HCT116 (cell line): ENCODE data around the gene CAMK1D. TPM values are rescaled to one million over a fixed set of nuclear protein-coding genes. Genes with fewer than 3 reads are reported as not detected.

Experiments used
- ATAC-seq: fragments of 200-7000 bp; cut with Tn5 transposase; 2 replicates; pipeline ENCODE4 v1.9.1; 2020; ENCODE audit warnings: mild to moderate bottlenecking, moderate library complexity
- BruUV-seq: library from RNA; stranded (reverse); fragments of 400-500 nt; replicated peaks from 2 replicates; lab custom pipeline; 2021; lab: Mats Ljungman, UMichigan
- CTCF ChIA-PET: fragments of 300-600 bp; sonication (Branson Sonifier 250); formaldehyde crosslinking; loops from one replicate; lab custom pipeline; 2021; ENCODE audit warnings: antibody characterized with exemption; lab: Charles Lee
- POLR2A ChIA-PET: fragments of 300-600, 350-600 bp; sonication (Branson Sonifier 250); formaldehyde crosslinking; loops from one replicate; lab custom pipeline; 2021; ENCODE audit warnings: antibody characterized with exemption; lab: Charles Lee
- RAD21 ChIA-PET, 2 experiments: fragments of 300-600 bp; sonication (Branson Sonifier 250); formaldehyde crosslinking; loops; one replicate each; lab custom pipeline; 2023; ENCODE audit warnings: low total read pairs in 2 of 2; ENCODE audit not compliant: uncharacterized antibody in 2 of 2, unreplicated experiment in 2 of 2, low non-redundant PET in 1 of 2; lab: Charles Lee
- DNase-seq: peaks from one replicate; pipeline ENCODE4 v3.0.0-alpha.2; 2010; ENCODE audit warnings: low read depth, low spot score
- H2AFZ ChIP-seq: fragments of 200-600 bp; shearing (Covaris generic), sonication (generic); 2 replicates; pipeline ENCODE4 v1.6.1; 2017; ENCODE audit warnings: low read depth, mixed run types, mixed read lengths, antibody characterized with exemption, low read length; ENCODE audit not compliant: poor library complexity, severe bottlenecking
- H3K27ac ChIP-seq: 2 replicates; pipeline ENCODE4 v1.5.1; 2012; ENCODE audit warnings: low read depth, low read length
- H3K27me3 ChIP-seq: fragments of 200-600 bp; sonication (generic); 2 replicates; pipeline ENCODE4 v1.6.1; 2016; ENCODE audit warnings: mixed run types, low read length, mixed read lengths; ENCODE audit not compliant: insufficient read depth
- H3K36me3 ChIP-seq, 2 experiments: fragments of 200-500 bp in 1 of 2; fragments of 200-600 bp in 1 of 2; sonication (Bioruptor generic) in 1 of 2; sonication (generic) in 1 of 2; 2 replicates each; pipeline versions ENCODE4 v1.5.1 to v1.6.1; 2014 to 2016; ENCODE audit warnings: low read length in 2 of 2, inconsistent platforms in 1 of 2, mixed read lengths in 1 of 2, mixed run types in 1 of 2; ENCODE audit not compliant: insufficient read depth in 2 of 2, control insufficient read depth in 1 of 2
- H3K4me1 ChIP-seq, 2 experiments: fragments of 200-600 bp in 1 of 2; sonication (generic) in 1 of 2; 2 replicates each; pipeline versions ENCODE4 v1.5.1 to v1.6.1; 2012 to 2017; ENCODE audit warnings: low read length in 2 of 2, inconsistent platforms in 1 of 2, mild to moderate bottlenecking in 1 of 2, mixed read lengths in 1 of 2, mixed run types in 1 of 2, moderate library complexity in 1 of 2; ENCODE audit not compliant: insufficient read depth in 2 of 2, control insufficient read depth in 1 of 2
- H3K4me2 ChIP-seq: fragments of 200-600 bp; sonication (generic); 2 replicates; pipeline ENCODE4 v1.6.1; 2017; ENCODE audit warnings: mixed run types, low read length, mixed read lengths
- H3K4me3 ChIP-seq, 2 experiments: fragments of 200-600 bp in 1 of 2; sonication (generic) in 1 of 2; replicated peaks in 1 of 2; 2 replicates each; pipeline ENCODE4 v1.5.1; 2011 to 2016; ENCODE audit warnings: low read length in 2 of 2, control low read depth in 1 of 2, low read depth in 1 of 2, mild to moderate bottlenecking in 1 of 2, mixed read lengths in 1 of 2, mixed run types in 1 of 2
- H3K79me2 ChIP-seq: fragments of 200-600 bp; sonication (generic); 2 replicates; pipeline ENCODE4 v1.6.1; 2017; ENCODE audit warnings: mild to moderate bottlenecking, mixed run types, low read length, moderate library complexity, mixed read lengths; ENCODE audit not compliant: insufficient read depth
- H3K9ac ChIP-seq: fragments of 200-600 bp; sonication (generic); 2 replicates; pipeline ENCODE4 v1.6.1; 2016; ENCODE audit warnings: low read length, mixed read lengths
- H3K9me2 ChIP-seq: fragments of 200-600 bp; sonication (generic), shearing (Covaris generic); 2 replicates; pipeline ENCODE4 v1.6.1; 2017; ENCODE audit warnings: mixed run types, mild to moderate bottlenecking, moderate library complexity; ENCODE audit not compliant: insufficient read depth
- H3K9me3 ChIP-seq, 2 experiments: fragments of 200-500 bp in 1 of 2; fragments of 200-600 bp in 1 of 2; sonication (Bioruptor generic) in 1 of 2; sonication (generic) in 1 of 2; 2 replicates each; pipeline ENCODE4 v1.6.1; 2014 to 2017; ENCODE audit warnings: low read length in 2 of 2, mixed read lengths in 2 of 2, inconsistent platforms in 1 of 2, low read depth in 1 of 2, mild to moderate bottlenecking in 1 of 2, mixed run types in 1 of 2, moderate library complexity in 1 of 2; ENCODE audit not compliant: control insufficient read depth in 1 of 2, insufficient read depth in 1 of 2
- H4K20me1 ChIP-seq: fragments of 200-600 bp; sonication (generic), shearing (Covaris generic); 2 replicates; pipeline ENCODE4 v1.6.1; 2017; ENCODE audit warnings: mixed run types, mild to moderate bottlenecking, moderate library complexity; ENCODE audit not compliant: insufficient read depth
- ATF3 ChIP-seq: IDR thresholded peaks from 2 replicates; pipeline ENCODE4 v1.6.1; 2012
- CBX3 ChIP-seq: IDR thresholded peaks from 2 replicates; pipeline ENCODE4 v1.6.1; 2012; ENCODE audit warnings: low read depth
- CEBPB ChIP-seq: IDR thresholded peaks from 2 replicates; pipeline ENCODE4 v1.6.1; 2012; ENCODE audit warnings: low read depth
- EGR1 ChIP-seq: IDR thresholded peaks from 2 replicates; pipeline ENCODE4 v1.6.1; 2012; ENCODE audit warnings: low read depth
- ELF1 ChIP-seq: IDR thresholded peaks from 2 replicates; pipeline ENCODE4 v1.6.1; 2012; ENCODE audit warnings: low read depth, borderline replicate concordance
- EZH2 ChIP-seq: fragments of 200-600 bp; sonication (generic); IDR thresholded peaks from 2 replicates; pipeline ENCODE4 v1.6.1; 2017; ENCODE audit warnings: antibody characterized with exemption, mixed run types
- FOSL1 ChIP-seq: IDR thresholded peaks from 2 replicates; pipeline ENCODE4 v1.6.1; 2012; ENCODE audit warnings: low read depth
- JUND ChIP-seq: IDR thresholded peaks from 2 replicates; pipeline ENCODE4 v1.6.1; 2012
- REST ChIP-seq: IDR thresholded peaks from 2 replicates; pipeline ENCODE4 v1.6.1; 2012; ENCODE audit warnings: low read depth
- SP1 ChIP-seq: IDR thresholded peaks from 2 replicates; pipeline ENCODE4 v1.6.1; 2012; ENCODE audit warnings: low read depth
- YY1 ChIP-seq: IDR thresholded peaks from 2 replicates; pipeline ENCODE4 v1.6.1; 2011; ENCODE audit warnings: low read length, low read depth, moderate library complexity, mild to moderate bottlenecking; ENCODE audit not compliant: insufficient replicate concordance; ENCODE audit errors: extremely low read depth
- ZFX ChIP-seq: fragments of 450-650 bp; IDR thresholded peaks from 2 replicates; pipeline ENCODE4 v1.6.1; 2017
- ZNF274 ChIP-seq: fragments of 200-500 bp; sonication (Bioruptor generic); IDR thresholded peaks from 2 replicates; pipeline ENCODE4 v1.6.1; 2014; ENCODE audit warnings: mild to moderate bottlenecking, low read depth, low read length, inconsistent platforms
- intact Hi-C: fragments of 100-400 bp; cut with micrococcal nuclease; formaldehyde crosslinking; loops from 2 replicates; pipeline ENCODE4 v1.10.0; 2022
- total RNA-seq: library from RNA; stranded (reverse); gene quantifications from one replicate; pipeline ENCODE4 v1.2.1, GENCODE V29; 2021; ENCODE audit not compliant: unreplicated experiment

CAMK1D gene
- total RNA-seq, 1 experiment from 2014 or later: 9.6 TPM

- no peak for TF ChIP-seq ATF3
- no peak for TF ChIP-seq EGR1
- no peak for TF ChIP-seq FOSL1
- TF ChIP-seq JUND: no peak
- no peak for TF ChIP-seq ZFX
- TF ChIP-seq YY1: no peak
- no peak for TF ChIP-seq SP1
- TF ChIP-seq REST: no peak
- TF ChIP-seq ELF1: no peak
- TF ChIP-seq CBX3: no peak
- no peak for TF ChIP-seq ZNF274
- TF ChIP-seq CEBPB: no peak
- TF ChIP-seq EZH2: no peak
- Histone ChIP-seq H3K27ac (no peak overlapping the region), H3K27me3 (no peaks in the 10 kb centered on the region), H3K9me3 (no peaks in the 10 kb centered on the region), H3K36me3 (no peaks in the 10 kb centered on the region), H3K9me2 (no peaks in the 10 kb centered on the region), H4K20me1 (no peaks in the 10 kb centered on the region), H3K9ac (no peak overlapping the region), H2AFZ (no peak overlapping the region), H3K79me2 (no peaks in the 10 kb centered on the region), H3K4me1 (peaks cover 23 to 38% of the 10 kb centered on the region in 2 experiments), H3K4me2 (no peak overlapping the region), H3K4me3 (no peak overlapping the region)
- BruUV-seq: no TSS peak
- DNase-seq: no peak
- RAD21 ChIA-PET: no interaction called here
- no peak for ATAC-seq
- CTCF ChIA-PET: interaction anchor here (3.8 kb wide), 1 partner anchor 448 kb away, joined by 32 read pairs; no protein-coding TSS in a partner anchor
- POLR2A ChIA-PET: no interaction called here
- intact Hi-C loops: loop anchor here (5.0 to 10.0 kb wide), 2 partner anchors 500 to 918 kb away; no protein-coding TSS in a partner anchor
Observed at GRCh38 chr10:12712293-12712983, 363.1 kb downstream of the CAMK1D start.
